GM23248 (cell line): ENCODE measurements around the gene CNOT6. TPM values are rescaled to one million over a fixed set of nuclear protein-coding genes. Genes with fewer than 3 reads are reported as not detected.
"Not testable (repeated sequence)": the region's sequence is repeated elsewhere in the genome, so short reads cannot be mapped to it uniquely, and the experiment has no call there.

Source experiments
- DNase-seq: peaks from one replicate; pipeline ENCODE4 v3.0.0-alpha.2; 2015
- H2AFZ ChIP-seq: fragments of 200-600 bp; sonication (generic); 2 replicates; pipeline ENCODE4 v1.6.1; 2016; ENCODE audit warnings: antibody characterized with exemption
- H3F3A ChIP-seq: fragments of 200-600 bp; sonication (generic); 2 replicates; pipeline ENCODE4 v1.6.1; 2016; ENCODE audit warnings: mild to moderate bottlenecking, antibody characterized with exemption, mixed run types; ENCODE audit not compliant: insufficient read depth
- H3K27ac ChIP-seq: fragments of 200-600 bp; sonication (generic); 2 replicates; pipeline ENCODE4 v1.5.1; 2016; ENCODE audit warnings: mild to moderate bottlenecking
- H3K27me3 ChIP-seq: fragments of 200-600 bp; sonication (generic); replicated peaks from 2 replicates; pipeline ENCODE4 v1.6.1; 2016; ENCODE audit warnings: mild to moderate bottlenecking; ENCODE audit not compliant: insufficient read depth
- H3K36me3 ChIP-seq: fragments of 200-600 bp; sonication (generic); 2 replicates; pipeline ENCODE4 v1.6.1; 2016; ENCODE audit warnings: low read depth, mild to moderate bottlenecking
- H3K4me1 ChIP-seq: fragments of 200-600 bp; sonication (generic); 2 replicates; pipeline ENCODE4 v1.6.1; 2016; ENCODE audit warnings: mild to moderate bottlenecking; ENCODE audit not compliant: insufficient read depth
- H3K4me2 ChIP-seq: fragments of 200-600 bp; sonication (generic); one replicate; pipeline ENCODE4 v1.6.1; 2016; ENCODE audit warnings: mild to moderate bottlenecking; ENCODE audit not compliant: unreplicated experiment
- H3K4me3 ChIP-seq: fragments of 200-600 bp; sonication (generic); 2 replicates; pipeline ENCODE4 v1.5.1; 2016; ENCODE audit warnings: mild to moderate bottlenecking
- H3K79me2 ChIP-seq: fragments of 200-600 bp; sonication (generic); 2 replicates; pipeline ENCODE4 v1.6.1; 2016; ENCODE audit warnings: mild to moderate bottlenecking; ENCODE audit not compliant: insufficient read depth
- H3K9ac ChIP-seq: fragments of 200-600 bp; sonication (generic); 2 replicates; pipeline ENCODE4 v1.6.1; 2016; ENCODE audit warnings: mild to moderate bottlenecking
- H3K9me2 ChIP-seq: fragments of 200-600 bp; sonication (generic); 2 replicates; pipeline ENCODE4 v1.6.1; 2016; ENCODE audit warnings: mixed run types, mild to moderate bottlenecking, moderate library complexity; ENCODE audit not compliant: insufficient read depth
- H3K9me3 ChIP-seq: fragments of 200-600 bp; sonication (generic); one replicate; pipeline ENCODE4 v1.6.1; 2017; ENCODE audit warnings: low read depth
- H4K20me1 ChIP-seq: fragments of 200-600 bp; sonication (generic); 2 replicates; pipeline ENCODE4 v1.6.0; 2016; ENCODE audit not compliant: insufficient read depth
- EZH2 ChIP-seq: fragments of 200-600 bp; sonication (generic); IDR thresholded peaks from 2 replicates; pipeline ENCODE4 v1.6.1; 2018; ENCODE audit warnings: antibody characterized with exemption, mild to moderate bottlenecking; ENCODE audit not compliant: insufficient read depth, poor library complexity, severe bottlenecking
- EZH2phosphoT487 ChIP-seq: fragments of 200-600 bp; sonication (generic); IDR thresholded peaks from 2 replicates; pipeline ENCODE4 v1.6.1; 2018; ENCODE audit warnings: antibody characterized with exemption, moderate library complexity, mild to moderate bottlenecking, low read depth; ENCODE audit not compliant: insufficient read depth
- WGBS, 2 experiments: methylation state at CpG; one replicate each; pipeline ENCODE4 v1.1.6; 2015 to 2017; ENCODE audit warnings: low lambda C conversion rate in 2 of 2, low coverage in 1 of 2; ENCODE audit errors: missing lambda C conversion rate in 2 of 2; 5-methylcytosine and 5-hydroxymethylcytosine counted together
- in situ Hi-C: fragments of 300-500 bp; cut with MboI; formaldehyde crosslinking; loops from 2 replicates; pipeline ENCODE4 v1.15.0; 2020
- polyA plus RNA-seq: library from polyadenylated mRNA; unstranded; fragments of >200 nt; fragmentation: Nextera tagmentation; extraction: Ambion mirVana; gene quantifications from 2 replicates; pipeline ENCODE4 v1.2.1, GENCODE V29; 2016
- total RNA-seq: library from RNA; depleted of rRNA; stranded (reverse); fragments of >200 nt; shearing (Covaris generic); gene quantifications from 2 replicates; pipeline ENCODE4 v1.2.3, GENCODE V29; 2014

Gene CNOT6
- total and polyA plus RNA-seq, 2 experiments from 2014 or later = 5.3 to 7.8 TPM

- Histone ChIP-seq H3F3A (no peaks in the 10 kb centered on the region), H3K4me2 (no peak overlapping the region), H3K27me3 (no peaks in the 10 kb centered on the region), H3K27ac (no peak overlapping the region), H2AFZ (no peak overlapping the region), H4K20me1 (no peaks in the 10 kb centered on the region), H3K4me3 (no peak overlapping the region), H3K9me3 (no peaks in the 10 kb centered on the region), H3K4me1 (0 out of 2 replicates have a peak, but pooled peaks cover 3% of the 10 kb centered on the region), H3K79me2 (no peaks in the 10 kb centered on the region), H3K36me3 (no peaks in the 10 kb centered on the region), H3K9me2 (no peaks in the 10 kb centered on the region), H3K9ac (no peak overlapping the region)
- no peak for DNase-seq
- TF ChIP-seq EZH2phosphoT487 (no peak), EZH2 (no peak)
- in situ Hi-C loops = no loop called here
- 31 to 37% methylated on average over 5 of the region's 5 CpGs for WGBS, 2 experiments
These were observed 29.6 kb upstream of the CNOT6 start for GRCh38 chr5:180464603-180464970.

GRCh38 chr5:180465052-180465451 lies 29.1 kb upstream of the CNOT6 start:
- H4K20me1 ChIP-seq, H3K4me1 ChIP-seq, H3K9me2 ChIP-seq, H3K27me3 ChIP-seq, H3K9me3 ChIP-seq, in situ Hi-C loops, H3K36me3 ChIP-seq, H3K4me3 ChIP-seq, H3K9ac ChIP-seq, H3K79me2 ChIP-seq, H2AFZ ChIP-seq, H3K27ac ChIP-seq, H3F3A ChIP-seq, H3K4me2 ChIP-seq, DNase-seq: not testable (repeated sequence)
- 79 to 84% methylated on average over 4 of the region's 4 CpGs for whole genome bisulfite sequencing, 2 experiments

- WGBS, 2 experiments = 86 to 89% methylated on average over 15 of the region's 15 CpGs
- Histone ChIP-seq H3K9me2 (no peaks in the 10 kb centered on the region), H3K27me3 (no peaks in the 10 kb centered on the region; the same call in 1 of the 2 replicates), H3K9ac (no peak overlapping the region), H3F3A (no peaks in the 10 kb centered on the region), H3K4me1 (0 out of 2 replicates have a peak, but pooled peaks cover 3% of the 10 kb centered on the region), H3K9me3 (no peaks in the 10 kb centered on the region), H2AFZ (no peak overlapping the region), H3K4me3 (no peak overlapping the region), H3K79me2 (no peaks in the 10 kb centered on the region), H3K36me3 (no peaks in the 10 kb centered on the region), H3K4me2 (no peak overlapping the region), H4K20me1 (no peaks in the 10 kb centered on the region), H3K27ac (no peak overlapping the region)
- in situ Hi-C loops = no loop called here
- DNase-seq = no peak
- TF ChIP-seq EZH2phosphoT487 = no peak
- TF ChIP-seq EZH2 = no peak
These were observed 27.9 kb upstream of the CNOT6 start for GRCh38 chr5:180466316-180466715.

GRCh38 chr5:180467028-180467975 lies 26.9 kb upstream of the CNOT6 start:
- Histone ChIP-seq H3K4me3 (no peak overlapping the region), H3K4me2 (no peak overlapping the region), H3K9ac (no peak overlapping the region), H3K27me3 (no peaks in the 10 kb centered on the region; the same call in 1 of the 2 replicates), H4K20me1 (no peaks in the 10 kb centered on the region), H3K79me2 (no peaks in the 10 kb centered on the region), H3K36me3 (no peaks in the 10 kb centered on the region), H3K9me2 (no peaks in the 10 kb centered on the region), H3K4me1 (0 out of 2 replicates have a peak, but pooled peaks cover 3% of the 10 kb centered on the region), H2AFZ (no peak overlapping the region), H3F3A (no peaks in the 10 kb centered on the region), H3K27ac (no peak overlapping the region), H3K9me3 (no peaks in the 10 kb centered on the region)
- in situ Hi-C loops = no loop called here
- DNase-seq = peak; percentile 58
- 50 to 52% methylated on average over 22 of the region's 22 CpGs for WGBS, 2 experiments
- TF ChIP-seq EZH2 (no peak), EZH2phosphoT487 (no peak)
